Natural killer cell (primary cell): ENCODE results near the gene CD40LG. TPM values are rescaled to one million over a fixed set of nuclear protein-coding genes. Genes with fewer than 3 reads are reported as not detected.
A peak's percentile ranks its signal among the peaks of the same experiment; 100 is the strongest.

Experiments used
- ATAC-seq, 3 donors: fragments of 150-1000 bp in 2 of 3; fragments of 200-7000 bp in 1 of 3; cut with Tn5 transposase; 1 replicate in 1 of 3; 2 replicates in 2 of 3; pipeline ENCODE4 v1.10.0; 2021; ENCODE audit warnings: mild to moderate bottlenecking in 2 of 3, moderate library complexity in 2 of 3
- DNase-seq, 2 donors: peaks; one replicate each; pipeline versions ENCODE4 v3.0.0 to v3.0.0-alpha.2; 2013 to 2021; ENCODE audit warnings: mixed read lengths in 1 of 2
- H3K27ac ChIP-seq: one replicate; pipeline ENCODE4 v1.5.1; 2013; ENCODE audit warnings: mild to moderate bottlenecking, low read length
- H3K27me3 ChIP-seq: one replicate; pipeline ENCODE4 v1.6.1; 2013; ENCODE audit warnings: low read length; ENCODE audit not compliant: control insufficient read depth, insufficient read depth
- H3K36me3 ChIP-seq: one replicate; pipeline ENCODE4 v1.6.1; 2013; ENCODE audit warnings: low read length; ENCODE audit not compliant: control insufficient read depth, insufficient read depth
- H3K4me1 ChIP-seq: one replicate; pipeline ENCODE4 v1.6.1; 2013; ENCODE audit warnings: low read length; ENCODE audit not compliant: control insufficient read depth, insufficient read depth
- H3K4me3 ChIP-seq: one replicate; pipeline ENCODE4 v1.5.1; 2013; ENCODE audit warnings: low read length
- H3K9me3 ChIP-seq: one replicate; pipeline ENCODE4 v1.6.1; 2013; ENCODE audit warnings: low read length; ENCODE audit not compliant: control insufficient read depth, insufficient read depth
- H3K27ac Mint-ChIP-seq, 2 donors: one replicate each; pipeline ENCODE4 v1.8.0; 2022; ENCODE audit warnings: mild to moderate bottlenecking in 2 of 2, mixed read lengths in 2 of 2, moderate library complexity in 1 of 2
- H3K27me3 Mint-ChIP-seq, 2 donors: one replicate each; pipeline ENCODE4 v1.8.0; 2022; ENCODE audit warnings: low read depth in 2 of 2, mixed read lengths in 2 of 2
- H3K36me3 Mint-ChIP-seq: one replicate; pipeline ENCODE4 v1.8.0; 2022; ENCODE audit warnings: mixed read lengths
- H3K4me1 Mint-ChIP-seq, 2 donors: one replicate each; pipeline ENCODE4 v1.8.0; 2022; ENCODE audit warnings: mixed read lengths in 2 of 2
- H3K4me3 Mint-ChIP-seq: one replicate; pipeline ENCODE4 v1.8.0; 2022; ENCODE audit warnings: mild to moderate bottlenecking, moderate library complexity, mixed read lengths
- H3K9me3 Mint-ChIP-seq, 2 donors: one replicate each; pipeline ENCODE4 v1.8.0; 2022; ENCODE audit warnings: mixed read lengths in 2 of 2
- WGBS: methylation state at CpG from one replicate; pipeline ENCODE4 v1.1.7; 2013; ENCODE audit warnings: missing lambda C conversion rate; ENCODE audit not compliant: insufficient coverage; 5-methylcytosine and 5-hydroxymethylcytosine counted together
- intact Hi-C: fragments of 100-400 bp; cut with micrococcal nuclease; formaldehyde crosslinking; loops from one replicate; pipeline ENCODE4 v1.14.2; 2022
- total RNA-seq, 4 donors: library from RNA; stranded (reverse); fragments of 120-200 nt in 1 of 4; gene quantifications; one replicate each; pipeline versions ENCODE4 v1.2.3 to v1.2.4, GENCODE V29; 2013 to 2022
- TF ChIP-seq, protein P1 (sequence below): fragments of 200-600 bp; IDR thresholded peaks from one replicate; pipeline ENCODE4 v1.8.0; 2022; ENCODE audit warnings: antibody characterized with exemption

Gene CD40LG
- total RNA-seq, 3 donors from 2014 or later (not counting 1 experiment from before 2014, with no cell fraction given): 0.77 to 1.5 TPM; not detected in 1

DNA sequence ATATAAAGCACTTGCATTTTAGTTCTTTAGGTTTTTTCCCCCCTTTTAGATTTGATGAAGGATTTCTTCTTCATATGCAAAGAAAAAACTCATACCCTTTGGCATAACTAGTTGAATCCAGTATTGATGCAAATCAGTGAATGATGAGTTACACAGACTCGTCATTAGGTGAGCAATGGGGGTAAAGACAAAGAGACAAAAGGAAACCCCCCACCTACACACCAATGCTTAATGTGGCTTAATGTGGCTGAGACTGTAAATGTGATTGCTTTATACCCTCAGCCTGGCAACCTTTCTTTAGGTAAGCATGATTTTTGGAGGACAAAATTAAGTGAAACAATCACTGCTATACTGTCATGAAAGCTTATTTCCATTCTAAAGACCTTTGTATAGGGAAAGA is 39.5 kb downstream of the CD40LG start:
- DNase-seq: peak in 1 of 2 donors; percentile 71
- Mint-ChIP-seq H3K9me3 (no peaks in the 10 kb centered on the region), H3K36me3 (no peaks in the 10 kb centered on the region), H3K27me3 (no peaks in the 10 kb centered on the region), H3K4me3 (no peak overlapping the region), H3K27ac (peak overlapping the region; percentile 63 to 87), H3K4me1 (peaks cover 33 to 36% of the 10 kb centered on the region in 2 donors)
- Histone ChIP-seq H3K4me3 (no peak overlapping the region), H3K4me1 (peaks cover 34% of the 10 kb centered on the region), H3K27ac (no peak overlapping the region), H3K36me3 (peaks cover 28% of the 10 kb centered on the region), H3K9me3 (no peaks in the 10 kb centered on the region), H3K27me3 (no peaks in the 10 kb centered on the region)
- WGBS: no CpG with 5 or more reads among the region's 1 CpG
- ATAC-seq: no peak
- TF ChIP-seq, protein P1, sequence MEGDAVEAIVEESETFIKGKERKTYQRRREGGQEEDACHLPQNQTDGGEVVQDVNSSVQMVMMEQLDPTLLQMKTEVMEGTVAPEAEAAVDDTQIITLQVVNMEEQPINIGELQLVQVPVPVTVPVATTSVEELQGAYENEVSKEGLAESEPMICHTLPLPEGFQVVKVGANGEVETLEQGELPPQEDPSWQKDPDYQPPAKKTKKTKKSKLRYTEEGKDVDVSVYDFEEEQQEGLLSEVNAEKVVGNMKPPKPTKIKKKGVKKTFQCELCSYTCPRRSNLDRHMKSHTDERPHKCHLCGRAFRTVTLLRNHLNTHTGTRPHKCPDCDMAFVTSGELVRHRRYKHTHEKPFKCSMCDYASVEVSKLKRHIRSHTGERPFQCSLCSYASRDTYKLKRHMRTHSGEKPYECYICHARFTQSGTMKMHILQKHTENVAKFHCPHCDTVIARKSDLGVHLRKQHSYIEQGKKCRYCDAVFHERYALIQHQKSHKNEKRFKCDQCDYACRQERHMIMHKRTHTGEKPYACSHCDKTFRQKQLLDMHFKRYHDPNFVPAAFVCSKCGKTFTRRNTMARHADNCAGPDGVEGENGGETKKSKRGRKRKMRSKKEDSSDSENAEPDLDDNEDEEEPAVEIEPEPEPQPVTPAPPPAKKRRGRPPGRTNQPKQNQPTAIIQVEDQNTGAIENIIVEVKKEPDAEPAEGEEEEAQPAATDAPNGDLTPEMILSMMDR: no peak
- intact Hi-C loops: no loop called here

DNA sequence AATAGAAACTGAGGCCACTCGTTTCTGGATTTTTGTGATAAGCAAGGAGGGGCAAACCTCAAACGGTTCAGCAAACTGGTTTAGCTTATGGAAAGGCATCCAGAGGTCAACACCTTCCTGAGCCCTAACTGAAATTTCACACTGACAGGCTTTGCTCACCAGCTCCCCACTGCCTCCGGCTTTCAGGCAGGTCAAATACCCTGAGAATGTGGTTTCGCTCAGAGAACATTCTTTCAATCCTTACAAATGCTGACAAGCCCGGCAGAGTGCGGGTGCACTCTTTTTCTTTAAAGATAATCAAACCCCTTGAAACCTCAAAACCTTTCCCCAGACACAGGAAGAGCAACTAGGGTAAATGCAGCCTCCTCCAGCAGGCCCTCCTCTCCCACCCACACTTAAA is 41.5 kb downstream of the CD40LG start:
- H3K4me3 Mint-ChIP-seq: peak overlapping the region; percentile 26
- peaks cover 44% of the 10 kb centered on the region for H3K4me1 ChIP-seq
- intact Hi-C loops: no loop called here
- DNase-seq: peak in 1 of 2 donors; percentile 49
- WGBS: 26% methylated on average over 6 of the region's 6 CpGs
- no peak overlapping the region for H3K4me3 ChIP-seq
- H3K9me3 ChIP-seq: no peaks in the 10 kb centered on the region
- peak overlapping the region; percentile 63 to 87 for H3K27ac Mint-ChIP-seq
- no peaks in the 10 kb centered on the region for H3K36me3 Mint-ChIP-seq
- ATAC-seq: no peak
- TF ChIP-seq, protein P1: no peak
- peak overlapping the region; percentile 59 for H3K27ac ChIP-seq
- H3K9me3 Mint-ChIP-seq: no peaks in the 10 kb centered on the region
- H3K27me3 Mint-ChIP-seq: no peaks in the 10 kb centered on the region
- H3K4me1 Mint-ChIP-seq: peaks cover 42 to 47% of the 10 kb centered on the region in 2 donors
- peaks cover 16% of the 10 kb centered on the region for H3K36me3 ChIP-seq
- H3K27me3 ChIP-seq: no peaks in the 10 kb centered on the region

DNA sequence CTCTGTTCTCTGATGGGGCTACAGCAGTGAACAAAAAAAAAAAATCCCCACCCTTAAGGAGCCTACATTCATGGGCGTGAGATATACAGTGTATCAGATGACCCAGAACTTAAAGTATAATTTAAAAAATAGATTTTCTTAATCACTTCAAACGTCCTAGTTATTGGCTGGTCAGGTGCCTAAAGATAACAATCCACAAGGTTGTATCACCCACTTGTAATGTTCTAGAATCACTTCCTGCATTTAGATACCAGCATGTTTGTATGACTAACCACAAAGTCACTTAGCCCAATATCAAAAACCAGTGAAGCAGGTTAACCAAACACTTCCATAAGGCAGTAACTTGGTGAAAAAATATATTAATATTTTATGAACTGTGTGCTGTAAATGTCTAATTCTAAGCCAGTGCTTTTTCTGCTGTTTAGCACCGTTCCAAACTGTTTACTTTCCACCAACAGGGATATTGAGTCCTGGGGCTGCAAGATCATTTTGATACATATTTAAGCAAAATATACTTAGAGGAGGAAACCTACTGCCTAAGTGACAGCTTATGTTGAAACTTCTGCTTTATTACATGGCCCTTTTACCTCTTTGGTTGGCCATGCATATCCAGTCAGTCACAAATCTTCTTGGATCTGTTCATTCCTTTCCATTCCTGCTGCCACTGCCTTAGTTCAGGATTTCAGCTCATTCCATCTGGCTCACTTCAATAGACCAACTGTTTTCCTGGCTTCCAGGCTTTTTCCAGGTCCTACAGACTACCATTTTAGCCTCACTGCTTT is 43.3 kb downstream of the CD40LG start:
- no peak overlapping the region for H3K4me3 ChIP-seq
- peaks cover 46% of the 10 kb centered on the region for H3K4me1 ChIP-seq
- H3K9me3 ChIP-seq: no peaks in the 10 kb centered on the region
- Mint-ChIP-seq H3K9me3 (no peaks in the 10 kb centered on the region), H3K4me1 (peaks cover 45 to 52% of the 10 kb centered on the region in 2 donors), H3K27me3 (peaks cover 0 to 11% of the 10 kb centered on the region in 2 donors), H3K4me3 (peak overlapping the region; percentile 47), H3K36me3 (no peaks in the 10 kb centered on the region), H3K27ac (peak overlapping the region; percentile 63 to 87)
- peak in 1 of 2 donors; percentile 60 for DNase-seq
- no CpG with 5 or more reads among the region's 3 CpGs for WGBS
- peak; percentile 53 to 64 (median 56) for ATAC-seq
- H3K27ac ChIP-seq: peak overlapping the region; percentile 73
- intact Hi-C loops: loop anchor here (5.0 to 10.0 kb wide), 3 partner anchors 54 to 196 kb away; partner anchors contain the start of gene HTATSF1
- TF ChIP-seq, protein P1: no peak
- peaks cover 7% of the 10 kb centered on the region for H3K36me3 ChIP-seq
- H3K27me3 ChIP-seq: no peaks in the 10 kb centered on the region
